ENCODE measurements around the gene DGKB.
"Not testable (repeated sequence)": the region's sequence is repeated elsewhere in the genome, so short reads cannot be mapped to it uniquely, and the experiment has no call there.

Gene DGKB

DNA sequence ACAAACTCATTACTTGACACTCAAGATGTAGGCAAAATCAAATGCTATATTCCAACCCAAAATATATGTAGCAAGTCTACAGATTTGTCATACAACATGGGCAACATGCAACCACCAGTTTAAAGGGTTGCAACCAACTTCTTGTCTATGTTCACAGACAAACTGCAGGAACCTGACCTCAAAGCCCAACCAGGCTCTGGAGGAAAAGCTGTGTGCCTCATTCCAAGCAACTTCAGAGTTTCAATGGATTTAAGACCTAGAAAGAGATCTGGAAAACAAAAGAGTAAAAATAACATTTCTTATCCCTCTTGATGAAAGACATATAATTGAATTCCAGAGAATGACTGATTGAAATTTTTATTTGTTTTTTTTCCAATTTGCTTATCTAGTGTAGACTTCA lies 612.6 kb downstream of the DGKB start:
- no peak for DNase-seq (ENCODE audit: low spot score)

DNA sequence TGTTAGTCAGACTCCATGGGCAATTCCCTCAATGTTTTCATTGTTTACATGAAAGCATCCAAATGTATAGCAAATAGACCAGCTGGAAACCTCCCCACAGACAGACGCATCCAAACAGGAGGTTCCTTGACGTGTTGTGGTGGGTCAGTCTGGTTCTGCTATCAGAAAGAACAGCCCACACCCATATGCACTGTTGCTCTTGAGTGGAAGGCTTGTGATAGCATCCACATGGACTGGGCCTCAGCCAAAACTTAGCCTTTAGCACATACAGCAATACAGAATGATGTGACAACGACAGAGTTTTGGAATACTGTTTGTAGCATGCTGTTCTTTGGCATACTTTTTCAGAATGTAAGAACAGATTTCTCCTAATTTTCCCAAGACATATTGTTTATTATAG lies 613.9 kb downstream of the DGKB start:
- DNase-seq (ENCODE audit: low spot score): no peak

DNA sequence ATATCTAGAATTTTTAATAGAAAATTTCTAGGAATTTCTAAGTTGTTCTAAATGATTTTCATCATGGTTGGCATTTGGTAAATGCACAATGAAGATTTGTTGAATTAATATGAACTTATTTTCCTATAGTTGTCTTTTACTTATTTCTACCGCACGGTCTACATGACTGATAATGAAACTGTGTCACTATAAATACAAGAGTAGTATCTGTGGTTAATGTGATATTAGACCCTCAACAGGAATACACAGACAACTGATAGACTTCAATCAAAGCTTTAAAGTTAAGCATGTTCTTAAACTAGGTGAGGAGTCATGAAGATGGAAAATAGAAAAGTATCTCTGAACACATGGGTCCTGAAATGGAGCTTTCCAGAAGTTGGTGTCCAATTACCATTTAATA lies 615.2 kb downstream of the DGKB start:
- DNase-seq (ENCODE audit: low spot score): no peak

DNA sequence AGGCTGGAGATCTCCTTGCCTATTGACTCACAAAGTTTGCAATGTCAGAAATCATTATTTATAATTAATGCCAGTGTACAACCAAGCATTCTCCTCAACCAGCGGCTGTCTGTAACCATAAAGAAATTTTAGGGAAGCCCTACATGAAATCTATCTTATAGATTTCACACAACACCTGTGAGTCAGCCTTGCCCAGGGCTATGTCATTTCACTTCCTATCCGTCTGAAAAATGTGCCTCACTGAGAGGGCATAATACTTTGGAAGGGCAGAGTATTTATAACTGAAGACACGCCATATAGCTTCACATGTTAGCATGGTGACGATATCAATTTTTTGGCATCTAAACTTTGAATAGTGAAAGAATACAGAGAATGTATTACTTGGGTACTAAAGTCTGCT lies 616.5 kb downstream of the DGKB start:
- DNase-seq (ENCODE audit: low spot score): no peak

DNA sequence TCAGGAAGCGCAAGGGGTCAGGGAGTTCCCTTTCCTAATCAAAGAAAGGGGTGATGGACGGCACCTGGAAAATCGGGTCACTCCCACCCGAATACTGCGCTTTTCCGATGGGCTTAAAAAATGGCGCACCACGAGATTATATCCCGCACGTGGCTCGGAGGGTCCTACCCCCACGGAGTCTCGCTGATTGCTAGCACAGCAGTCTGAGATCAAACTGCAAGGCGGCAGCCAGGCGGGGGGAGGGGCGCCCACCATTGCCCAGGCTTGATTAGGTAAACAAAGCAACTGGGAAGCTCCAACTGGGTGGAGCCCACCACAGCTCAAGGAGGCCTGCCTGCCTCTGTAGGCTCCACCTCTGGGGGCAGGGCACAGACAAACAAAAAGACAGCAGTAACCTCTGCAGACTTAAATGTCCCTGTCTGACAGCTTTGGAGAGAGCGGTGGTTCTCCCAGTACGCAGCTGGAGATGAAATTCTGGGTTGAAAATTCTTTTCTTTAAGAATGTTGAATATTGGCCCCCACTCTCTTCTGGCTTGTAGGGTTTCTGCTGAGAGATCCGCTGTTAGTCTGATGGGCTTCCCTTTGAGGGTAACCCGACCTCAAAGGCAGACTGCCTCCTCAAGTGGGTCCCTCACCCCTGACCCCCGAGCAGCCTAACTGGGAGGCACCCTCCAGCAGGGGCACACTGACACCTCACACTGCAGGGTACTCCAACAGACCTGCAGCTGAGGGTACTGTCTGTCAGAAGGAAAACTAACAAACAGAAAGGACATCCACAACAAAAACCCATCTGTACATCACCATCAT lies 623.3 kb downstream of the DGKB start:
- not testable (repeated sequence) for DNase-seq (ENCODE audit: low spot score)

DNA sequence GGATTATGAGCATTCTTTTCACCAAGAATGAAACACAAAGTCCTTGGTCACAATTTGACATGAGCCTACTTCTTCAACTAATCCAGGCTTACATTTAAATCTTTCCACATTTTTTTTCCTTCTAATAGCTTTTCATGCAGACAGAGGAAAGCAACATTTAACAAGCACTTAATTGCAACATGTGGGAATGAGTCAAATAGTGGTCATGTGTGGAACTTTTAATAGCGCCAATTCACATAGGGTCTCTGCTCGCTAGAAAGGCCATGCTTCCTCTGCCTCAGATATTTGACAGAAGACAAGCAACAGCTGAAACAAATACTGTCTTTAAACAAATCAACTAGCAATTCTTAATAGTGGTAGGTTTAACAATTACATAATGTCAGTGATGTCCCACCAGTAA lies 627.2 kb downstream of the DGKB start:
- peak; percentile 7 for DNase-seq (ENCODE audit: low spot score)

DNA sequence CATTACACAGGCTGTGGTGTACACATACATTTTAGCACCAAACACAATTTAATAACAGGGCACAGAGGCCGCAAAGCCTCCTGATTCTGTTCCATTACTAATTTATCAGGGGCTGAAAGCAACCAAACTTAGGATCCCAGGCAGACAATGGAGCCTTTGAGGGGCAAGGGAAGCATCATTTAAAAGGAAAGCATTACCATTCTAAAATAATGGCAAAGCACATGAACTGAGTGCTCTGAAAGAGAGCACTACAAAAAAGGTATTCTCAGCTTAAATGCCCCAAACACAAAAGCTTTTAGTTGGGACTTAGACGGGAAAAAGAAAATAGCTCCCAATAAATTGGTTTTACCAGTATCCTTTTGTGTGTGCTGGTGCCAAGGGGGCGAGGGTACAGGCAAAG lies 631.1 kb downstream of the DGKB start:
- no peak for DNase-seq (ENCODE audit: low spot score)

DNA sequence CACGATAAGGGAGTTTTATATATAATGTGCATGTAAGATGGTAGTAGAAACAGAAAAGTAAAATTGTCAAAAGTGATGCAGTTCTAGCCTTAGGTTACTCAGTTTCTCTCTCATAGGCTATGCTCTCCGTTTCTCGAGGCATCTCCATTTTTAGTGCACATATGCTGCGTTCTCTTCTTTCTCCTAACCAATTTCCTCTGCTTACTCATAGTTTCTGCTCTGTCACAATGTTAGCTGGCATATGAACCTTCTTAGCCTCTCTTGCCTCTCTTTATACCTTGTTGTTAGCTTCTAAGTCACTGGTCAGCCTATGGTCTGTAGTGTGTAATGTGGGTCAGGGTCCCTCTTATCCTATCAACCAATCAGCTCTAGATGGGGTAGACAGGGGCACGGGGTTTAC lies 632.5 kb downstream of the DGKB start:
- DNase-seq (ENCODE audit: low spot score): no peak

DNA sequence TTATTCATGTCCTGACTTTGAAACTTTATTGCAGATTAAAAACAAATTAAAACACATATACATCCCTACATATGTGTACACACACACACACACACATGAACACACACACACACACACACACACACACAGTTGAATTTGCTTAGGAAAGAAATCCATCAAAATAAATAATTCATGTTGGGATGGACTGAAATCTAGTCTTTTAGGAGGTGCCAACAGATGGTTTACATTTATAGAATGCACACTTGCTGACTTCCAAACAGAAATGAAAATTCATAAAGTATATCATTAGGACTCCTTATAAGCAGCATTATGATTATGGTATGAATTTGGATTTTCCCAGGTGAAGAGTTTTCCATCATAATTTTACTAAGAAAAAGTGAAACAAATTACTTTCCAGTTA lies 642.5 kb downstream of the DGKB start:
- no peak for DNase-seq (ENCODE audit: low spot score)

DNA sequence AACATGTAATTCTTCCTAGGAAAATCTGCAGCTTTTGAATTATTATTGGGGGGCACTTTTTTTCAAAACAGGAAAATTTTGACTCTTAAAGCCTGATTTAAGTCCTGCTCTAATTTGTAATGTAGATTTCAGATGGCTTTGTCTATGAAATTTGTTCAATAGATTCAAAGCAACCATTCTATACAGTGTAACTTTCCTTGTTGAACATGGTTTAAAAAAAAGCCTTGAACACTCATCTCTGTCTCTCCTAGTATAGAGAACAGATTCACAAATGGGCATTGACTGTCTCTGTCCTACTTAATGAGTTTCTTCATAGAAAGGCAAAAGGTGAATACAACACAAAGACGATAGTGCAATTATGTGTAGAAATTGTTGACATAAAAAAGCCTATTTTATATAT lies 643.7 kb downstream of the DGKB start:
- no peak for DNase-seq (ENCODE audit: low spot score)

DNA sequence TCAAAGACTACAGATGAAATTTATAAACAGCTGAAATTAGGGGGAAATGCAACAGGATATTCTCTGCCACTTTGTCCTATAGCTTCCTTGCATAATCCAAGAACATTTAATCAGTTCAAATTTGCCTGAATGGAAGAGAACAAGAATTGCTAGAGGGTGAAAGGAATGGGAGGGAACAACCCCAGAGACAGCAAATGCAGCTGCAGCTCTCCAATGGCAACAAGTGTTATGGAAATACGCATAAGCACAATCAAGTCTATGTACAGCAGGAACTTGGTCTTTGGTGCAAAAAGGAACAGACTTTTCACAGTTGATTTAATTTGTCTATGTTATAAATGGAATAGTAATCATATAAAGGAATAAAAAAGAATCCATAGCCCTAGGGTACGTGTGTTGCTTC lies 644.1 kb downstream of the DGKB start:
- no peak for DNase-seq (ENCODE audit: low spot score)

DNA sequence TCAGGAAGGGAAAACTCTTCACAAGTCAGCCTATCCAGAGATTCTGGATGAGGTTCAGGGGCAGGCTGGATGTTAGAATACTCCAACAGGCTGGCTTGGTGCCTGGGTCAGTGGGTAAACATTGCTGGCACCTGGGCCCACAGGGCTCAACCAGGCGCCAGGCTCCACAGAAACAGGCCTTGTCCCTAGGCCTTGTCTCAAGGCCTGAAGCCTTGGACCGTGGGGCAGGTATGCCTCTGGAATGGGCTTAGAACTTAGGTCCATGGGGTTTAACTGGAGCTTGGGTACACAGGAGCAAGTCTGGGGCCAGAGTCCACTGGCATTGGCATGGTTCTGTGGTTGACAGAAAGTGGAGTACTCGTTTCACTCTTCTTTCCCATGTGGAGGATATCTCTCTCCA lies 650.1 kb downstream of the DGKB start:
- no peak for DNase-seq (ENCODE audit: low spot score)

DNA sequence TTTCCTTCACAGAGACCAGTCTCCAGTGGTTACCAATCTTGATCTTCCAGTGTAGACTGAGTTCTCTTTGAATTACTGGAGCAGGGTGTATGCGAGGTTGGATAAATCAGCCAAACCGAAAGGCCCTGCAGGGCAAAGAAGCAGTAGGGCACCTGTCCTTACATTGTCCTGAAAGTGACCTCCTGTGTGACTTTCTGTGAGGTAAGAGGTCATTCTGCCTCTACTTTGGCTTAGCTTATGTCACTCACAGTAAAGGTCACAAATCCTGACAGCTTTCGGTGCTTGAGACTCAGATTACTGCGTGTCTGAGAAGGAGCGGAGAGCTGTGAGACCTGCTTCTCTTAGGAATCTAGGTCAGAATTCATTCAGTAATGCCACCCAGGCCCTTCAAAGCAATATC lies 660.4 kb downstream of the DGKB start:
- DNase-seq (ENCODE audit: low spot score): no peak

DNA sequence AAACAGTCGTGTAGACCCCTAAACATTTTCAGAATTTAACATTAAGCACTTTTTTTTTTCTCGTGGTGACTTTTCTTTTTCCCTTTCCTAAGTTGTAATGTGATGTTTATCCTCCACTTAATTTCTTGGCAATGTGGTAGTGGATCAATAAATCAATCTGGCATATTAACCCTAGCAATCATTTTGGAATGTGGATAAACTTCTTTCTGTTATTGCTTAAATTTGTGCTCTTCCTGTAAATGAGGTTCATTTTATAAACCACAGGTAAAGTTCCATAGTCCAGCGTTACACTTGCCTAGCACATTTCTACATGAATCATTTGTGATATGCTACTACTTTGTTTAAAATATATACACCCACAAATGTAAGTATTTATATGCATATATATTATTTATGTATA lies 665.7 kb downstream of the DGKB start:
- no peak for DNase-seq (ENCODE audit: low spot score)

DNA sequence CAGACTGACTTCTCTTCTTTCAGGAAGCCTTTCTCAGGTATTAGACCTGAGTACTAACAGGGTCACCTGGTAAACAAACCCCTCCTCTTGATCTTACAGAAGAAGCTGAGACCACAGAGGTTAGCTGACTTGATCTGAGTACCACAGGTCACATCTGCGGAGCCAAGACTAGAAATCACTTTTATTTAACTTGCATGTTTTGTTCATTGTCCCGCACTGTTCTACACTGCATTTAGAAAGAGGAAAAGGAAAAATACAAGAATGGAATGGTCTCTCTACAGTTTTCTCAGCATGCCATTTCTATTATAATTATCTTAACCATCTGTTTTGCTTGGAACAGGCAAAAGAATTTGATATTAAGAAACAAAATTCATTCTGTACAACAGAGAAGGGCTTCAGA lies 667.5 kb downstream of the DGKB start:
- DNase-seq (ENCODE audit: low spot score): no peak

DNA sequence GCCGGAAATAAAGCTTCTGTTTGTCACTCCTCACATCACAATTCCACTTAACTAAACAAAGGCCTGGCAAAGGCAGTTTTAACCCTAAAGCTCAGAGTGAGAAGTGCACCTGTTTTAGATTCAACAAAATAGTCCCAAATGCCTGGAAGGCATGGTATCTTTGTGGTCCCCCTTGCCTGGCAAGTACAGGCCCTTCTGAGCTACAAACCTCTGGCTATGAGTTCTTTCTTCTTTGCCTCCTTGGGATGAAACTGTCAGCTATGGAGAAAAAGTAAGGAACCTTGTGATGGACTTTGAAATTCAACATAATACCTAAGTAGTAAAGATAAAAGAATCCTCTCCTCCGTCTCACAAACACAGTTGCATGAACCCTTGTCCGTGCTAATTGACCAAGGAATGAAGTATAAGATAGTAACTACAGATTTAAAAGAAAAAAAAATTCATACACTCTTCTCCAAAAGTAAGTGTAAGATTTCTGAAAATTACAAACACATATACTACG lies 668.6 kb downstream of the DGKB start:
- no peak for DNase-seq (ENCODE audit: low spot score)

DNA sequence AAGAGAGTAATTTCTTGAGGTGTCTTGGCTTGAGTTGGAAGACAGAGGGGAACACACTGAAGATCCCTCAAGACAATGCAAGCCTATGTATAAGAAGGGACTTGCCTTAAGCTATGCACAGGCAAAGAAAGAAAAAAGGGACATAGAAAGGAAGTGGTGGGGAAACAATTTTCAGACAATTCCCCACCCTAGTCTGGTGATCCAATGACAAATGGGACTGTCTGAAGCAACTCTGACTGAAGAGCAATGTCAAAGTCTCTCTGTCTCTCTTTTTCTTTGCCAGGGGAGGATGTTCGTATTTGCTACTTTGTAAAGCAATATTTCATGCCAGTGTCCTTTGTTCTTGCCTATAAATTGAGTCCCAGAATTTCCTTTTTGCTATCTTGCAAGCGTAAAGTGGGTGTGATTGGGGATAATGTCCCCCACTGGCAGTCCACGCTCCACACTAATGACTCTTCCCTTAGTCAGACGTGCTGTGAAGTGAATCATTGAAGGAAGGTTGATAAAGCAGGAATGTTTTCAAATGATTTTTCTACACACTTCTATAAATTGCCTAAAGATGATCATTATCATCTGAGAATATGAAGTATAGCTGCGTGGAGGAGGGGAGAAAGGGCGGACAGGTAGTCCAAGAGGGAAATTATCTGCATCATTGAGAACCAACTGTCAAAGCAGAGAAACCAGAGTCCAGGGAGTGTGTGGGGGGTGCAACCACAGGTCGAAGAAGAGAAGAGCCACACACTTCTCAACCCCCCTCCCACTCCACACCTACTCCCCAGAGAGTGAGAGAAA lies 669.3 kb downstream of the DGKB start:
- peak; percentile 31 for DNase-seq (ENCODE audit: low spot score)

DNA sequence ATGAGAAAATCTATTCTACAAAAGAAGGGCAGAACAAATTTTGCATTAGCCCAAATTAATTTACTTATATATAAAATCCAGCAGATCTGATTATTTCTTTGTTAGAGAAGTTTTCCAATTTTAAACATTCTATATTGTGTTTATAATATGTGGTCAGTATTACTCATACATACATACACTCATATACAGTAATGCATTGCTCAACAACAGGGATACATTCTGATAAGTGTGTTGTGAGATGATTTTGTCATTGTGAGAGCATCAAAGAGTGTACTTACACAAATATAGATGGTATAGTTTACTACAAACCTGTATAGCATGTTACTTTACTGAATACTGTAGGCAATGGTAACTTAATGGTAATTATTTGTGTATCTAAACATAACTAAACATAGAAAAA lies 673.5 kb downstream of the DGKB start:
- no peak for DNase-seq (ENCODE audit: low spot score)

DNA sequence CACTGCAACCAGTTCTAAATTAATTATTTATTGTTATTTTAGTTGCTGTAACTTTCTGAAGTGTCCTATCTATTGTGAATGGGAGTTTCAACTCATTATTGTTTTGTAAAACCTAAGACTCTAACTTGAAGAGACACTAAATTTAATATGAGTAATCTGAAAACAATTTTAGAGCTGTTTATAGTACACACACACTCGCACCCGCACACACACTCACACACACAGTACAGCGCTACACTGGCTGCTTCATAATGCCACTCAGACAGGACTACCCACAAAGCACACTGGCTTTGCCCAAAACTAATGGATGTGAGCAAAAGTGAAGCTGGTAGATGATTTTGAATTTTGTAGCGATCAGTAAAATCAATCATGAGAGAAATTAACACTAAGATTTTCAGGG lies 674.2 kb downstream of the DGKB start:
- no peak for DNase-seq (ENCODE audit: low spot score)

DNA sequence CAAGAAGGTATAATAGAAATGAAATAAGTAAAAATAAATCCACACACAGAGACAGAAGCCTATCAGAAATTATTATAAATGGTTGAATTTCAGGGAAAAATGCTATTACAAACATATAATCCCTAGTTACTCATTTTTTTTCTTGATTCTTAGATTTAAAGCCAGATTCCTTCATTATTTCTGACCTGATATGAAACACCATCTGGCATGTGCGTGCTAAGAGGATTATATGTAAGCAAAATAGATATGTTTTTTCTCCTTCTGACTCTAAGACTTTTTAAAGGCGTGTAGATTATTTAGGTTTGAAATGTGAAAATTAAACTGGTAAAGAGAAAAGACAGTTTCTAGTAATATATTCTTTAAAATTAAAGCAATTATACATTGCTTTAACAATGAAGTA lies 676.4 kb downstream of the DGKB start:
- no peak for DNase-seq (ENCODE audit: low spot score)

DNA sequence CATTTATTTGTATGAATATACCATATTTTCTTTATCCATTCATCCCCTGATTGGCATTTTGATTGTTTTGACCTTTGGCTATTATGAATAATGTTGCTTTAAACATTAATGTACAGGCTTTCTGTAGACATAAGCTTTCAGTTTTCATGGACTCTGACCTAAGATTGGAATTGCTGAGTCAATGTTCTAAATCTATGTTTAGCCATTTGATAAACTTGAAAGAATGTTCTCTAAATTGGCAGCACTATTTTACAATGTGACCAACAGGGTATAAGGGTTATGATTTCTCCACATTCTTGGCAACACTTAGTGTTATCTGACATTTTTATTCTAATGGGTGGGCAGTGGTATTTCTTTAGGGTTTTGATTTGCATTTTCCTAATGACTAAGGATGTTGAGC lies 683.4 kb downstream of the DGKB start:
- DNase-seq (ENCODE audit: low spot score): no peak

DNA sequence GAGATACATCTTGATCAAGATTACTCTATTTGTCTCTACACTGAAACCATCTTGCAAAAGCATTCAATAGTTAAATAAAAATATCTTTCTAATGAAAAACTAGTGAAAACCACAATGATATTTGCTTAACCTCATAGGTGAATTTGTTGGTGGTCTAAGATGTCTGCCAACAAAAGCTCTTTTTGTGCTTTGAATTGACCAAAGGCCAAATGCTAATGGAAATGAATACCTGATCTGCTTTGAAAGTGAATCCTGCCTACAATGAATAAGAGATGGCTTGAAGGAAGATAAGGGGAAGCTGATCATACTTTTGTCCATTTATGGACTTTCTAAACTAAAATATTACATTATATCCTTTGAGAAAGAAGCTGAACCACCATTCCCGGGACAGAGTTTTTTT lies 684.2 kb downstream of the DGKB start:
- DNase-seq (ENCODE audit: low spot score): no peak

DNA sequence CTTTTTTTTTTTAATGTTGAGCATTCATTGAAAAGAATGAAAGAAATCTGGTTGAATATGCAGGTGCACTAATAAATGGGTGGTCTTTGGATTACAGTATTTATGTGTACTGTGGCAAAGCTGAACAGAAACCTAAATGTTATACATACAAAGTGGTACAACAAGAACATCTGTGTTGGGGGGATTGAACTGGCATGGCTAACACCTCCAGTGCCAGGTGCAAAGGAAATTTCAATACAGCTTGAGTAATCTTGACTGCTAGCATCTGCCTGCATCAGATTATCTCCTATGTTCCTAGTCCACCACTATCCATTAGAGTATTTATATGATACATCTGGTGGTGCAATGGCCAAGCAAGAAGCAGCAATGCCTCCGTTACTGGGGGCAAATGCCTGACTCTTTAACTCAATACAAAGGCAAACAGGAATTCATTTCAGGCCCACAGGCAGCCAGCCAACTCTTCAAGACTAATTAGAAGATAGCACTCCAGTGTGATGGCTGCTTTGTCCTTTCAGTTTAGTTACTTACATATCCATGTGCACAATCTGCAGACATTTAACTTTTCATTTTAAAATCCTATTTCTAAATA lies 692.6 kb downstream of the DGKB start:
- no peak for DNase-seq (ENCODE audit: low spot score)
